ENCODE results near the gene NMUR2.

DNA sequence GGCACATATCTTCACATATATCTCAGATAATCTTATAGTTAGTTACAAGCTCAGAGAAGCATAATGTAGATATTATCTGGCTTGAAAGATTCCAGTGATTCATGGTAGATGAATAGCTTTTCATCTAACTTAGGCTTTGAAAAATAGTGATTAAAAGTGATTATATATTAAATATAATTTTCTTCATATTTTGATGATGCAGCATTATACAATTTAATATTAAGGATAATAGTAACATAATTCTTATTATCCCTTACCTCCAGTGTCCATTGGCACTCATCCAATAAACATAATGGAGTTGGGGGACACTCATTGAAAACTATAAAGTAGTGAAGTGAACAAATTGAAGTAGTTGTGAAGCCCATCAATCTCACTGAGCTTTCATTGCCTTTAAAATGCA, 35.8 kb downstream of the NMUR2 start:
- no peak for TF ChIP-seq TEAD4 (IDR thresholded peaks at IDR 0.05)
- TF ChIP-seq, protein P1, sequence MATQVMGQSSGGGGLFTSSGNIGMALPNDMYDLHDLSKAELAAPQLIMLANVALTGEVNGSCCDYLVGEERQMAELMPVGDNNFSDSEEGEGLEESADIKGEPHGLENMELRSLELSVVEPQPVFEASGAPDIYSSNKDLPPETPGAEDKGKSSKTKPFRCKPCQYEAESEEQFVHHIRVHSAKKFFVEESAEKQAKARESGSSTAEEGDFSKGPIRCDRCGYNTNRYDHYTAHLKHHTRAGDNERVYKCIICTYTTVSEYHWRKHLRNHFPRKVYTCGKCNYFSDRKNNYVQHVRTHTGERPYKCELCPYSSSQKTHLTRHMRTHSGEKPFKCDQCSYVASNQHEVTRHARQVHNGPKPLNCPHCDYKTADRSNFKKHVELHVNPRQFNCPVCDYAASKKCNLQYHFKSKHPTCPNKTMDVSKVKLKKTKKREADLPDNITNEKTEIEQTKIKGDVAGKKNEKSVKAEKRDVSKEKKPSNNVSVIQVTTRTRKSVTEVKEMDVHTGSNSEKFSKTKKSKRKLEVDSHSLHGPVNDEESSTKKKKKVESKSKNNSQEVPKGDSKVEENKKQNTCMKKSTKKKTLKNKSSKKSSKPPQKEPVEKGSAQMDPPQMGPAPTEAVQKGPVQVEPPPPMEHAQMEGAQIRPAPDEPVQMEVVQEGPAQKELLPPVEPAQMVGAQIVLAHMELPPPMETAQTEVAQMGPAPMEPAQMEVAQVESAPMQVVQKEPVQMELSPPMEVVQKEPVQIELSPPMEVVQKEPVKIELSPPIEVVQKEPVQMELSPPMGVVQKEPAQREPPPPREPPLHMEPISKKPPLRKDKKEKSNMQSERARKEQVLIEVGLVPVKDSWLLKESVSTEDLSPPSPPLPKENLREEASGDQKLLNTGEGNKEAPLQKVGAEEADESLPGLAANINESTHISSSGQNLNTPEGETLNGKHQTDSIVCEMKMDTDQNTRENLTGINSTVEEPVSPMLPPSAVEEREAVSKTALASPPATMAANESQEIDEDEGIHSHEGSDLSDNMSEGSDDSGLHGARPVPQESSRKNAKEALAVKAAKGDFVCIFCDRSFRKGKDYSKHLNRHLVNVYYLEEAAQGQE (IDR thresholded peaks at IDR 0.05; ENCODE audit: low read depth), result no peak
- TF ChIP-seq FOXM1 (IDR thresholded peaks at IDR 0.05; ENCODE audit: borderline replicate concordance, low read depth), result no peak
- no peak for TF ChIP-seq CEBPB (IDR thresholded peaks at IDR 0.05)
- TF ChIP-seq ZBTB7A (IDR thresholded peaks at IDR 0.05; ENCODE audit: low read depth), result no peak
